Measurements from ENCODE around the gene FHL1.

Gene FHL1

DNA sequence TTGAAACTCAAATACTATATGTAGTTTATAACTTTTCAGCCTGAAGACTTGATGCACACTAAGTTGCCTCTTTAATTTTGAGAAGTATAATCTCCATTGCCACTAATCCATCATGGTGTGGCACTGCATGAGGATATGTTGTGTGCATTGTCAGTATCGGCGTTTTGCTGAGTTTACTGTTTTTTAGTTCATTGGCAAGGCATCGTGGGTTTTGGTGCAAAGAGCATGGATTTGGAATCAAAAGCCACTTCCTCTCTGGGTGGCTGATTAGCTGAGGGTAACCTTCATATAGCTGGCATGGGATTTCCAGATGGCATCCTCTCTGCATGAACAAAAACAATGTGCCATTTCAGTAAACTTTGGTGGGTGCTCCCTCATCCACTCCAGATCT is 38.7 kb downstream of the FHL1 start:
- H3K27me3 Mint-ChIP-seq = no peaks in the 10 kb centered on the region
- ATAC-seq = no peak
- no peak overlapping the region for H3K27ac Mint-ChIP-seq
- H3K4me3 Mint-ChIP-seq = no peak overlapping the region
- DNase-seq = no peak
- H3K36me3 Mint-ChIP-seq (ENCODE audit: low read depth) = no peaks in the 10 kb centered on the region
- H3K9me3 Mint-ChIP-seq = no peaks in the 10 kb centered on the region
- H3K4me1 Mint-ChIP-seq = peaks cover 8% of the 10 kb centered on the region

DNA sequence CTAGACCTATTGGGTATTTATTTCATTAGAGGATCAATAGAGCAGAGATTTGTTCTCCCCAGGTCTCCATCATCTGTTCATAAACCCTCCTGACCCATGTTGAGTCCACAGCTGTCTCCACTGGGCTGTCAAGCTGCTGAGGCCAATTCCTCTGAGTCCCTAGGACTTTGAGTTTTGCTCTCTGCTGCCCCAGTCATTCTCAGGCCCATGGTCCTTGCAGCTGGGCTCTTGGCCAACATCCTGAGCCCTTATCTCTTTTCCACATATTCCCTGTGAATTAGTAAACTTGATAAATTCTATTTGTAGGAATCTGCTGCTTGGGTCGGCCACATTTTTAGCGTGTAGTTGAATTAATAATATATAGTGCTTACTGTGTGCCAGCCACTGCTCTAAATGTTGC is 41.9 kb downstream of the FHL1 start:
- no peak for DNase-seq

DNA sequence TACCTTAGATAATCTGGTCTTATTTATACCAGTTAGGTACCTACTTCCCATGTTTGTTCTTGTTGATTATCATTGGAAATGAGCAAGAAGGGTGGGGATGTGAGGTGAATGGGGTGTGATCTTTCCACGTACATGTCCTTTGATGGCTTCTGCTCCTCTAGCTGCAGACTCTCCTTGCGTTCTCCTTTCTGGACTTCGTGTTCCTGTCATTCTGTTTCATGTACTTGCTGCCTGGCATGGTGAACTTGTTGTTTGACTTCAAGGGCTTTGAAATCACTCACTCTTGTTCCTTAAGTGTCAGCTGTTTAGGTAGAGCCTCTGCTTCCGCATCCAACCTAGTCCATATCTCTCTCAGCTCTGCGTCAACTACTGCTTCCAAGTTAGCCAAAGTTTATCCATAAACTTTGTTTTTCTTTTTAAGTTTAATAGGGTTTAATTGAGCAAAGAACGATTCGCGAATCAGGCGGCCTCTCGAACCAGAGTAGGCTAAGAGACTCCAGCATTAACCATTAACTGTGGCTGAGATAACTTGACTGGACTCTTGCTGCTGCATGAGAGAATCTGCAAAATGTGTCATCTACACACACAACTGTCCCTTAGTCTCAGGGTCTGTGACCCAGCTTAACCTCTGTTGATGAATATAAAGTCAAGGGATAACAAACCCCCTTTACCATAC is 42.8 kb downstream of the FHL1 start:
- Mint-ChIP-seq H3K27me3 (no peaks in the 10 kb centered on the region), H3K9me3 (no peaks in the 10 kb centered on the region), H3K27ac (no peak overlapping the region), H3K4me3 (no peak overlapping the region), H3K36me3 (ENCODE audit: low read depth) (peaks cover 3% of the 10 kb centered on the region), H3K4me1 (peaks cover 34% of the 10 kb centered on the region)
- ATAC-seq (no peak), DNase-seq (no peak)

More for the DNA sequence above, 41.9 kb downstream of the FHL1 start:
- Mint-ChIP-seq H3K27ac (no peak overlapping the region), H3K4me3 (no peak overlapping the region), H3K9me3 (no peaks in the 10 kb centered on the region), H3K36me3 (ENCODE audit: low read depth) (peaks cover 3% of the 10 kb centered on the region), H3K4me1 (peaks cover 34% of the 10 kb centered on the region), H3K27me3 (no peaks in the 10 kb centered on the region)
- ATAC-seq = no peak

DNA sequence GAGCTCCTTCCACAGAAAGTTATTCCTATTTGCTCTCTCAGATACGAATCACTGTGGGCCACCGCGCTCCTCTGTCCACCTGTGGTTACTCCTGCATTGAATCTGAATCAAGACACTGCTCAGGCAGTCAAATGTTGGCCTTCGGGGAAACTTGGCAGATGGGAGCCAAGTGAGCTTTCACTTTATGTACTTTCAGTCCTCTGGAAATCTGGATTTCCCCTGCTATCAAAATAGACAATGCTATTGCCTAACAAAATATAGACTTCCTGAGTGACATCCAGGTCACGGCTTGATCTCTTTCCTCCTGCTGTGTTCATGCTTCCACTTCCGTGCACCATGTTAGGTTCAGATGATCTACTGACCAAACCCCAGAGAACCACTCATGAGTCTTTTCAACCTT is 43.8 kb downstream of the FHL1 start:
- Mint-ChIP-seq H3K27ac (no peak overlapping the region), H3K36me3 (ENCODE audit: low read depth) (peaks cover 3% of the 10 kb centered on the region), H3K4me1 (peaks cover 28% of the 10 kb centered on the region), H3K9me3 (no peaks in the 10 kb centered on the region), H3K27me3 (no peaks in the 10 kb centered on the region), H3K4me3 (no peak overlapping the region)
- no peak for ATAC-seq
- DNase-seq = no peak

DNA sequence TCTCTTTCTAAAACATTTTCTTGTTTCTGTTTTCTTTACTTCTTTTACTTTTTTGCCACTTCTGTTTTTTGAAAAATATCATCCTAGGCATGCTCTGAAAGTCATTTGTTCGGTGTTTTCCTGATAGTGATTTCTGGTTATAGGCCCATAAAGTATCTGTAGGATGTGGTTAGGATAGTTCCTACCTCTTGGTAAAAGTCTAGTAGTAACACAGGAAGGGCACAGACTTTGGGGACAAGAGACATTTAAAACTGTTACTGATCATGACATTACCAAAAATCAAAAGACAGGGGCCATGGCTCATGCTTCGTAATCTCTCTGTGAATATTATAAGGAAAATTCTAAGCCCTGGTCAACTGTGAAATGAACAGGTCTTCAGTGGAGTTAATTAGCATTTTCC is 44.8 kb downstream of the FHL1 start:
- peaks cover 3% of the 10 kb centered on the region for H3K36me3 Mint-ChIP-seq (ENCODE audit: low read depth)
- peaks cover 28% of the 10 kb centered on the region for H3K4me1 Mint-ChIP-seq
- H3K27me3 Mint-ChIP-seq = no peaks in the 10 kb centered on the region
- no peak overlapping the region for H3K4me3 Mint-ChIP-seq
- ATAC-seq (peak; percentile 36), DNase-seq (no peak)
- peak overlapping the region; percentile 52 for H3K27ac Mint-ChIP-seq
- H3K9me3 Mint-ChIP-seq = no peaks in the 10 kb centered on the region

DNA sequence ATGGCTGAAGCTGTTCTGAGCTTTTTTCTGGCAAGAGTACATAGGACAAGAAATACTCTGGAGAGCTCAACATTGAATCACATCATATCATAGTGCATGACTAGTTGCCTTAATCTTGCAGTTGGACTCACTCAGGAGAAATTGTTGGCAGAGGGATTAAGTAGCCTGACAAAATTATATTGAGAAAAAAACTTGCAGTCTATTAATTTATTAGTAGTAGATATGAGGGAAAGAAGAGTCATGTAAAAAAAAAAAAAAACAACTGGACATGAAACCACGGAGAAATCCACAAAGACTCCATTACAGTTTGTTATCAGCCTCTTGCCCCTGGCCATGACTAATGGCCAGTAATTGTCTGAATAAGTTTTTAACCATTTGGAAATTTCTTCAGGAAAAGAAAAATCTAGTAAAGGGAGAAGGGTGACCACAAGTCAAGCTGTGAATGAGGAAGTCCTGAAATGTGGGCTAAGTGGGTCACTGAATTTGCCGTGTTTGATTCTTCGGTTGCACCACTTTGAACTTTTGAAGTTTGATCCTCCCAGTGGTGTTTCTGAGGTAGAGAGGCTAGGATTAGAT is 45.6 kb downstream of the FHL1 start:
- no peak overlapping the region for H3K4me3 Mint-ChIP-seq
- peak overlapping the region; percentile 52 for H3K27ac Mint-ChIP-seq
- H3K36me3 Mint-ChIP-seq (ENCODE audit: low read depth) = peaks cover 3% of the 10 kb centered on the region
- DNase-seq (no peak), ATAC-seq (no peak)
- H3K9me3 Mint-ChIP-seq = no peaks in the 10 kb centered on the region
- H3K4me1 Mint-ChIP-seq = peaks cover 28% of the 10 kb centered on the region
- no peaks in the 10 kb centered on the region for H3K27me3 Mint-ChIP-seq

DNA sequence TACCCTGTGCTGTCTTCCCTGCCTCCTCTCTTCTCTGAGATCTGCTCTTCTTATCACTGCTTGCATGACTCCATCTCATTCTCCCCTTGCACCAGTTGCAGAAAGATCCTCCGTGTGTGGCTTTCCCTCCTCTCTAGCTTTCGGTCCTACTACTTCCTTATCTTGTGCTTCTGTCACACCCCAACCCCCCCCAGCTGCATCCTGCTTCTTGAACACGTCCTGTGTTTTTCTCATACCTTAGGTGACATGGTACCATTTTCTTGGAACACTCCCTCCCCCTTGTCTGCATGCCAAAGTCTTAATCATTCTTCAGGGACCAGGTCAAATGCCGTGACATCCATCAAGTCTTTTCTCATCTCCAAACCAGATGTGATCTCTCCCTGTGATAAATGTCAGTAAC is 46.4 kb downstream of the FHL1 start:
- ATAC-seq (no peak), DNase-seq (no peak)
- no peaks in the 10 kb centered on the region for H3K27me3 Mint-ChIP-seq
- H3K36me3 Mint-ChIP-seq (ENCODE audit: low read depth) = peaks cover 3% of the 10 kb centered on the region
- no peaks in the 10 kb centered on the region for H3K9me3 Mint-ChIP-seq
- H3K27ac Mint-ChIP-seq = peak overlapping the region; percentile 71
- H3K4me3 Mint-ChIP-seq = peak overlapping the region; percentile 27
- H3K4me1 Mint-ChIP-seq = peaks cover 28% of the 10 kb centered on the region

DNA sequence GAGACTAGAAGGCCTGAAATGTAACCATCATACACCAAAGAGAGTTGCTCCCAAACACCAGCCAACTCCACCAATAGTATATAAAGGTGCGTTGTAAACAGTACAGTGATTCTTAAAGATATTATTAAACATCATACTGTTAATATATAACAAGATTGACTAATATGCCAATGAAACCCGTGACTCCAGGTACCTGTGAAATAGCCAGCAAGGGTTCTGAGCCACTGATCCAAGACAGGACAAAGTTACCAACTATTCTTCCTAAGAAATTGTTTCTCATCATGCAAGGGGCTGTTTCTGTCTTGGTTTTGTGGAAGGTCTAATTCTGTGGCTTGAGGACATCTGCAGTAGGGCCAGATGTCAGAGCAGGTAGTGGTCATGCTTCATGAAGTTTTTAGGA is 47.2 kb downstream of the FHL1 start:
- H3K4me3 Mint-ChIP-seq = no peak overlapping the region
- DNase-seq (no peak), ATAC-seq (no peak)
- H3K27me3 Mint-ChIP-seq = no peaks in the 10 kb centered on the region
- H3K4me1 Mint-ChIP-seq = peaks cover 28% of the 10 kb centered on the region
- H3K36me3 Mint-ChIP-seq (ENCODE audit: low read depth) = peaks cover 3% of the 10 kb centered on the region
- H3K9me3 Mint-ChIP-seq = no peaks in the 10 kb centered on the region
- H3K27ac Mint-ChIP-seq = no peak overlapping the region

DNA sequence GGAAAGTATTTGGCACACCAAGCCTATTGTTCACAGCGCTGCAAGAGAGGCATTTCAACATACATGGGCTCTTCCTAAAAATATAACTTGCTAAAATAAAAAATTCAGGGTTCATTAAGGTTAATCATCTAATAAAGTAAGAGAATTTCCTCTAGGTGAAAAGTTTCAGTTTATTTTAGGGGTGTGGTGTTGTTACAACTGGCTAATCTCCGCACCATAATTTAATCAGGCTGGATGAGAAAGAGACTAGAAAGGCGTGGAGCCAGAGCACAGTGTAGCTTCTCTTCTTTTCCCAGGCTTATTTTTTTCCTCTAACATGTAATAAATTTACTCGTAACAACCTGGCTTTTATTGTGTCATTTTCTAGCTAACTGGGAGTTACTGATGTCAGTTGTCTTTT is 47.9 kb downstream of the FHL1 start:
- DNase-seq (no peak), ATAC-seq (no peak)
- Mint-ChIP-seq H3K27ac (no peak overlapping the region), H3K4me3 (no peak overlapping the region), H3K9me3 (no peaks in the 10 kb centered on the region), H3K4me1 (peaks cover 28% of the 10 kb centered on the region), H3K36me3 (ENCODE audit: low read depth) (peaks cover 3% of the 10 kb centered on the region), H3K27me3 (no peaks in the 10 kb centered on the region)

DNA sequence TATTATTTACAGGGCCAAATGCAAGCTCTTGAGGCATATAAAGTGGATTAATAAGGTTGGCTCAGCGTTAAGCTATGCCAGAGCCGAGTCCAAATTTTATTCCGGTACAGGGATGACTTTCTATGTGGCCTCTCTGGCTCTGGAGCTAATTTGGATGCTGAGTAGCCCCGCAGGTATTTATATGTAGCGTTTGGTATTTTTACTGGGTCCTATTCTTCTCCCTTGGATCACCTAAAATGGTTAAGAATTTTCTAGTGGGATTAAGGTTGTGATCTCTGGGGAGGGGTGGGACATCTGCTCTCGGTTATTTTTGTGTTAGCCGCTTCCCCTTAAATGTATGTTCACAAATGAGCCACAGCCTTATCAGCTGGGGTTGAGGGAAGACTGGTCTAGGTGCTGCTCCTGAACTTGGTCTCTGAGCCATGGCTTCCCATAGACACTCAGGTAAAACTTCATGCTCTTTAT is 49.4 kb downstream of the FHL1 start:
- Mint-ChIP-seq H3K27ac (no peak overlapping the region), H3K27me3 (no peaks in the 10 kb centered on the region), H3K36me3 (ENCODE audit: low read depth) (peaks cover 3% of the 10 kb centered on the region), H3K4me3 (no peak overlapping the region), H3K4me1 (peaks cover 24% of the 10 kb centered on the region), H3K9me3 (no peaks in the 10 kb centered on the region)
- DNase-seq = no peak
- no peak for ATAC-seq

DNA sequence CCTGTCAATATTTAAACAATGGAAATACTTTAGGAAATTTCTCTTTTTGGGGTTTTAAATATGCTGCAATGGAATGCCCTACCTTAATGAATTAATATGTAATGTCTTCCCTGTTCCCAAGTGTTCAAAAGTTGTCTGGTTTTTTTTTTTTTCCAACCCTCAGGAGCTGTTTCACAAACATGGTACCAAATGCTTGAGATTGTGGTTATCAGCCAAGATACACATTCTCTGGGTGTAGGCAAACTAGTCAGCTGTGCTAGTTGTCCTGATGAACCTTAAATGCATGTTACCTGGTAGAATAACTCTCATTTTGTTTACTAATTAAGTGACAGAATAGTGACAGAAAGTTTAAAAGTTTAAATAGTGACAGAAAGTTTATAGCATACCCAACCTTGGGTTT is 50.7 kb downstream of the FHL1 start:
- Mint-ChIP-seq H3K27me3 (no peaks in the 10 kb centered on the region), H3K36me3 (ENCODE audit: low read depth) (no peaks in the 10 kb centered on the region), H3K9me3 (no peaks in the 10 kb centered on the region), H3K27ac (no peak overlapping the region), H3K4me3 (no peak overlapping the region), H3K4me1 (peaks cover 16% of the 10 kb centered on the region)
- DNase-seq (no peak), ATAC-seq (no peak)

DNA sequence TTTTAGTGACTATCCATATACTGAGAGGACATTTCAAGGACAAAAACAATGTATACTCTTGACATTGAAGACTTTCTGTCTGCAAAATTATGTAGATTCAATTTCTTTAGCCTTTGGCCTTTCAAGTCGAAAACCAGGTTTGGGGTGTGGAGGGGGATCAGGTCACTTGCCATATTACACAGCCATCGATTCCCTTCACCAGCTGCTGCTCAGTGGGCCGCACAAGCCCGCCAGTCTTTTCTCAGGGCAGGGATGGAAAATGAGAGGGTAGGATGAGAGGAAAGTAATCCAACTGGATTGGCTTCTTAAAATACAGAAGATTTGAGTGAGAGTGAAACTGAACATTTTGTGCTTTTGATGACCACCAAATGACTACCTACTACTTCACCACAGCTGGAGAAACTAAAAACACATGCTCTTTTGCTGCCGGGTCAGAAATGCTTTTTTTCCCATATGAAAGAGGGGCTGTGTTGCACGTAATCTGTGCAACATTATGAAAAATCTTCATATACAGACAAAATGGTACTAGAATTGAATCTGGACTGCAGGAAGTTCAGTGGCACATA is 51.4 kb downstream of the FHL1 start:
- H3K27me3 Mint-ChIP-seq = no peaks in the 10 kb centered on the region
- peaks cover 16% of the 10 kb centered on the region for H3K4me1 Mint-ChIP-seq

DNA sequence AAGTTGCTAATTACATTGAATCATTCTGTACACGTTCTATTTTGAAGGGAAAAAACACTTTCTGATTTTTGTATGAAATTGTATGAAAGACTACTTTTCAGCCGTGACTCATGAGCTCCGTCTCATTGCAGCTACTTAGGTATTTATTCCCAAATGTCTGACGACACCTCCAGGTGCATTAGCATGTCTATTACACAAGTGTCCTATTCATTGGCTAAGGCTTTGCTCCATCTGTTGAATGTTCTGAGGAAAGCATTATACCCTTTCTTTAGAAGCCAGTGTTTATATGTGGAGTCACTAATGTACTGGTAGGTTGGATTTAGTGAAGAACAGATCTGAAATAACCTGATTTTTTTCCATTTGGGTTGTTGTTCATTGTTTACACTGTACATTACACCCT is 52.0 kb downstream of the FHL1 start:
- no peak for ATAC-seq
- Mint-ChIP-seq H3K9me3 (no peaks in the 10 kb centered on the region), H3K4me3 (no peak overlapping the region), H3K27me3 (no peaks in the 10 kb centered on the region), H3K36me3 (ENCODE audit: low read depth) (no peaks in the 10 kb centered on the region), H3K4me1 (peaks cover 16% of the 10 kb centered on the region), H3K27ac (no peak overlapping the region)
- no peak for DNase-seq

More for the DNA sequence above, 51.4 kb downstream of the FHL1 start:
- H3K9me3 Mint-ChIP-seq = no peaks in the 10 kb centered on the region
- DNase-seq (no peak), ATAC-seq (no peak)
- no peak overlapping the region for H3K4me3 Mint-ChIP-seq
- no peaks in the 10 kb centered on the region for H3K36me3 Mint-ChIP-seq (ENCODE audit: low read depth)
- H3K27ac Mint-ChIP-seq = no peak overlapping the region

DNA sequence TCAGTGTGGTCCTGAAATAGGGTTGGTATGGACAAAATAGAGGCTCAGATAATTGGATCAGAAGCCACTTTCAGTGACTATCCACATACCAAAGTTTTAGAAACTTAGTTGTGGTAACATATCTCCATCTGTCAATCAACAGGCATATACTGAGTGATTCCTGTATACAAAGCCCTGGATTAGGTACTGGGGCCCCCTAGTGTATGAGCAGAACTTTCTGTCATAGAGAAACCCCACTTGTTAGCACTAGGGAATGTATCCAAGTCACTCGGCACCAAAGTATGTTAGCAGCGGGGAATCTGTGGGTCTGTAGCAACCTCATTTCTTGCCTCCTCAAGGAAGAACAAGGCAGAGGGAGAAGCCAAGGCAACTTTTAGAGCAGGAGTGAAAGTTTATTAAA is 53.1 kb downstream of the FHL1 start:
- peaks cover 26% of the 10 kb centered on the region for H3K4me1 Mint-ChIP-seq
- H3K9me3 Mint-ChIP-seq = no peaks in the 10 kb centered on the region
- H3K4me3 Mint-ChIP-seq = no peak overlapping the region
- ATAC-seq (no peak), DNase-seq (no peak)
- no peaks in the 10 kb centered on the region for H3K36me3 Mint-ChIP-seq (ENCODE audit: low read depth)
- no peaks in the 10 kb centered on the region for H3K27me3 Mint-ChIP-seq
- no peak overlapping the region for H3K27ac Mint-ChIP-seq

DNA sequence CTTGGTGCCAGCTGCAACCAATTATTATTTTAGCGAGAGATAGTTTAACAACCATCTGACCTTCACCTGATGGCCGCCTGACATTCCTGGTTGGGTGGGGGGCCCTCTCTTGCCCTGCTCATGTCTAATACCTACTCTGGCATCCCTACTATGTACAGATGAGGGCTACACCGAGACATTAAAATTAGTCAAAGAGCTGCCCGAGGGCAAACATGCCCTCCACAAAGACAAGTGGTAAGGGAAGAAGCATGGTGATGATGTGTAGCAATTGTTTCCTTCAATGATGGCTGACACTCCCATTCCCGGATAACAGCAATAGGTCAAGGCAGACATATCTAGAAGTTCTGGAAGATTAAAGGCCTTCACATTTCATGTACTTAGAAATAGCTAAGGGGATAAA is 54.3 kb downstream of the FHL1 start:
- ATAC-seq = no peak
- H3K27me3 Mint-ChIP-seq = no peaks in the 10 kb centered on the region
- no peaks in the 10 kb centered on the region for H3K36me3 Mint-ChIP-seq (ENCODE audit: low read depth)
- no peak for DNase-seq
- no peak overlapping the region for H3K4me3 Mint-ChIP-seq
- no peaks in the 10 kb centered on the region for H3K9me3 Mint-ChIP-seq
- H3K4me1 Mint-ChIP-seq = peaks cover 29% of the 10 kb centered on the region
- H3K27ac Mint-ChIP-seq = no peak overlapping the region

Measured in activated naive CD8-positive, alpha-beta T cell treated with anti-CD3 and anti-CD28 coated beads, Interleukin-2, amount 50 U/mL, for 24 hours (primary cell).